Activated naive CD8-positive, alpha-beta T cell (primary cell): Measurements from ENCODE around the gene TULP4.

ENCODE experiments used
- H3K27ac Mint-ChIP-seq: one replicate; pipeline ENCODE4 v1.8.0; 2021; ENCODE audit warnings: mixed read lengths
- H3K27me3 Mint-ChIP-seq: one replicate; pipeline ENCODE4 v1.8.0; 2021; ENCODE audit warnings: mixed read lengths
- H3K36me3 Mint-ChIP-seq: one replicate; pipeline ENCODE4 v1.8.0; 2021; ENCODE audit warnings: mixed read lengths
- H3K4me1 Mint-ChIP-seq: one replicate; pipeline ENCODE4 v1.8.0; 2021; ENCODE audit warnings: low read depth, mixed read lengths
- H3K4me3 Mint-ChIP-seq: one replicate; pipeline ENCODE4 v1.8.0; 2021; ENCODE audit warnings: mild to moderate bottlenecking, mixed read lengths
- H3K9me3 Mint-ChIP-seq: one replicate; pipeline ENCODE4 v1.8.0; 2021; ENCODE audit warnings: low read depth, mixed read lengths

The TULP4 gene

GRCh38 chr6:158501360-158502262 lies 189.3 kb downstream of the TULP4 start:
- Mint-ChIP-seq H3K9me3 (no peaks in the 10 kb centered on the region), H3K27me3 (no peaks in the 10 kb centered on the region), H3K27ac (no peak overlapping the region), H3K4me1 (no peaks in the 10 kb centered on the region), H3K36me3 (peaks cover 13% of the 10 kb centered on the region), H3K4me3 (no peak overlapping the region)

GRCh38 chr6:158502263-158502950 lies 190.1 kb downstream of the TULP4 start:
- Mint-ChIP-seq H3K9me3 (no peaks in the 10 kb centered on the region), H3K27ac (no peak overlapping the region), H3K36me3 (peaks cover 13% of the 10 kb centered on the region), H3K4me1 (no peaks in the 10 kb centered on the region), H3K27me3 (no peaks in the 10 kb centered on the region), H3K4me3 (no peak overlapping the region)

- no peaks in the 10 kb centered on the region for H3K4me1 Mint-ChIP-seq
- H3K4me3 Mint-ChIP-seq, result no peak overlapping the region
- peaks cover 16% of the 10 kb centered on the region for H3K36me3 Mint-ChIP-seq
- no peaks in the 10 kb centered on the region for H3K9me3 Mint-ChIP-seq
- no peaks in the 10 kb centered on the region for H3K27me3 Mint-ChIP-seq
- peak overlapping the region; percentile 17 for H3K27ac Mint-ChIP-seq
These were observed 191.0 kb downstream of the TULP4 start for GRCh38 chr6:158503222-158503621.

- no peaks in the 10 kb centered on the region for H3K27me3 Mint-ChIP-seq
- H3K27ac Mint-ChIP-seq, result no peak overlapping the region
- H3K9me3 Mint-ChIP-seq, result no peaks in the 10 kb centered on the region
- H3K4me3 Mint-ChIP-seq, result no peak overlapping the region
- peaks cover 16% of the 10 kb centered on the region for H3K36me3 Mint-ChIP-seq
- no peaks in the 10 kb centered on the region for H3K4me1 Mint-ChIP-seq
These were observed 191.6 kb downstream of the TULP4 start for GRCh38 chr6:158503846-158504245.

GRCh38 chr6:158505194-158505593 lies 192.9 kb downstream of the TULP4 start:
- H3K4me3 Mint-ChIP-seq, result no peak overlapping the region
- H3K9me3 Mint-ChIP-seq, result no peaks in the 10 kb centered on the region
- H3K4me1 Mint-ChIP-seq, result no peaks in the 10 kb centered on the region
- no peaks in the 10 kb centered on the region for H3K27me3 Mint-ChIP-seq
- H3K36me3 Mint-ChIP-seq, result peaks cover 12% of the 10 kb centered on the region
- H3K27ac Mint-ChIP-seq, result no peak overlapping the region

- H3K4me1 Mint-ChIP-seq, result no peaks in the 10 kb centered on the region
- H3K27me3 Mint-ChIP-seq, result no peaks in the 10 kb centered on the region
- no peaks in the 10 kb centered on the region for H3K9me3 Mint-ChIP-seq
- H3K4me3 Mint-ChIP-seq, result no peak overlapping the region
- H3K27ac Mint-ChIP-seq, result no peak overlapping the region
- peaks cover 10% of the 10 kb centered on the region for H3K36me3 Mint-ChIP-seq
These were observed 194.3 kb downstream of the TULP4 start for GRCh38 chr6:158506601-158507000.

- no peaks in the 10 kb centered on the region for H3K4me1 Mint-ChIP-seq
- no peaks in the 10 kb centered on the region for H3K27me3 Mint-ChIP-seq
- no peak overlapping the region for H3K4me3 Mint-ChIP-seq
- peaks cover 10% of the 10 kb centered on the region for H3K36me3 Mint-ChIP-seq
- H3K27ac Mint-ChIP-seq, result no peak overlapping the region
- no peaks in the 10 kb centered on the region for H3K9me3 Mint-ChIP-seq
These were observed 194.9 kb downstream of the TULP4 start for GRCh38 chr6:158507174-158507573.

- no peak overlapping the region for H3K4me3 Mint-ChIP-seq
- H3K27me3 Mint-ChIP-seq, result no peaks in the 10 kb centered on the region
- H3K9me3 Mint-ChIP-seq, result no peaks in the 10 kb centered on the region
- H3K4me1 Mint-ChIP-seq, result no peaks in the 10 kb centered on the region
- H3K36me3 Mint-ChIP-seq, result peaks cover 10% of the 10 kb centered on the region
- no peak overlapping the region for H3K27ac Mint-ChIP-seq
These were observed 196.2 kb downstream of the TULP4 start for GRCh38 chr6:158508450-158508849.

- H3K27me3 Mint-ChIP-seq, result no peaks in the 10 kb centered on the region
- H3K9me3 Mint-ChIP-seq, result no peaks in the 10 kb centered on the region
- H3K27ac Mint-ChIP-seq, result no peak overlapping the region
- peaks cover 10% of the 10 kb centered on the region for H3K36me3 Mint-ChIP-seq
- peaks cover 9% of the 10 kb centered on the region for H3K4me1 Mint-ChIP-seq
- no peak overlapping the region for H3K4me3 Mint-ChIP-seq
These were observed 197.2 kb downstream of the TULP4 start for GRCh38 chr6:158509465-158509864.

- Mint-ChIP-seq H3K4me3 (no peak overlapping the region), H3K27me3 (peaks cover 6% of the 10 kb centered on the region), H3K27ac (no peak overlapping the region), H3K36me3 (peaks cover 2% of the 10 kb centered on the region), H3K9me3 (no peaks in the 10 kb centered on the region), H3K4me1 (peaks cover 19% of the 10 kb centered on the region)
These were observed 200.5 kb downstream of the TULP4 start for GRCh38 chr6:158512809-158513208.

GRCh38 chr6:158514176-158514575 lies 201.9 kb downstream of the TULP4 start:
- peaks cover 7% of the 10 kb centered on the region for H3K27me3 Mint-ChIP-seq
- no peaks in the 10 kb centered on the region for H3K9me3 Mint-ChIP-seq
- H3K36me3 Mint-ChIP-seq, result peaks cover 2% of the 10 kb centered on the region
- H3K27ac Mint-ChIP-seq, result no peak overlapping the region
- H3K4me3 Mint-ChIP-seq, result no peak overlapping the region
- peaks cover 29% of the 10 kb centered on the region for H3K4me1 Mint-ChIP-seq

GRCh38 chr6:158514991-158515390 lies 202.7 kb downstream of the TULP4 start:
- H3K36me3 Mint-ChIP-seq, result peaks cover 2% of the 10 kb centered on the region
- H3K4me1 Mint-ChIP-seq, result peaks cover 29% of the 10 kb centered on the region
- no peaks in the 10 kb centered on the region for H3K9me3 Mint-ChIP-seq
- no peak overlapping the region for H3K27ac Mint-ChIP-seq
- no peak overlapping the region for H3K4me3 Mint-ChIP-seq
- peaks cover 11% of the 10 kb centered on the region for H3K27me3 Mint-ChIP-seq

- no peaks in the 10 kb centered on the region for H3K9me3 Mint-ChIP-seq
- H3K27ac Mint-ChIP-seq, result no peak overlapping the region
- H3K4me3 Mint-ChIP-seq, result no peak overlapping the region
- H3K4me1 Mint-ChIP-seq, result peaks cover 29% of the 10 kb centered on the region
- no peaks in the 10 kb centered on the region for H3K36me3 Mint-ChIP-seq
- H3K27me3 Mint-ChIP-seq, result peaks cover 17% of the 10 kb centered on the region
These were observed 203.8 kb downstream of the TULP4 start for GRCh38 chr6:158516098-158516497.

- Mint-ChIP-seq H3K27ac (no peak overlapping the region), H3K9me3 (no peaks in the 10 kb centered on the region), H3K4me1 (peaks cover 29% of the 10 kb centered on the region), H3K27me3 (peaks cover 17% of the 10 kb centered on the region), H3K36me3 (no peaks in the 10 kb centered on the region), H3K4me3 (no peak overlapping the region)
These were observed 204.8 kb downstream of the TULP4 start for GRCh38 chr6:158517038-158517437.

- peaks cover 29% of the 10 kb centered on the region for H3K4me1 Mint-ChIP-seq
- H3K4me3 Mint-ChIP-seq, result peak overlapping the region; percentile 70
- H3K9me3 Mint-ChIP-seq, result no peaks in the 10 kb centered on the region
- H3K36me3 Mint-ChIP-seq, result no peaks in the 10 kb centered on the region
- H3K27me3 Mint-ChIP-seq, result peaks cover 17% of the 10 kb centered on the region
- no peak overlapping the region for H3K27ac Mint-ChIP-seq
These were observed 205.3 kb downstream of the TULP4 start for GRCh38 chr6:158517581-158517980.
